ENCODE measurements around the gene R3HCC1L. TPM values are rescaled to one million over a fixed set of nuclear protein-coding genes. Genes with fewer than 3 reads are reported as not detected.

Gene R3HCC1L
- total and polyA plus RNA-seq, 2 of the 4 experiments (the other 2 are of a cell fraction), result 8.3 to 14.7 TPM

DNA sequence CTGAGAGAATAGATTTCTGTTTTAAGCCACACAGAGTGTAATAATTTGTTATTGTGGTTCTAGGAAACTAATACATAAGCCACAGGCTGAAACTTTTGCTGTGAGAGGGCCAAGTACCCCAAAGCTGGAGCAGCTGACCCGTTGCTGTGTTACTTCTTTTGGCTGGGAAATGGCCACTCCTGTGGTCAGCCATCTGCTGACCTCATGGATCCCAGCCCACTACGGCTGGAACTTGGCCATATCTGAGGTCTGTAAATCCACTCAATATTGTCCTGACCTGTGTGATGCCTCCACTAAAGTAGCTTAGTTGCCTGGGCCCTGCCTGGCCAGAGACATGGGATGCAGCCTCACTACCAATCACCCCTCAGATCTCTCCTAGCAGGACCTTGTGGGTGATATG is 151.0 kb downstream of the R3HCC1L start:
- no TSS peak for BruUV-seq (replicated peaks)
- DNase-seq, result no peak
- H3K27me3 ChIP-seq (ENCODE audit: control insufficient read depth, insufficient read depth, low read length), result peaks cover 44% of the 10 kb centered on the region

More for the DNA sequence above, 151.0 kb downstream of the R3HCC1L start:
- TF ChIP-seq, protein P1, sequence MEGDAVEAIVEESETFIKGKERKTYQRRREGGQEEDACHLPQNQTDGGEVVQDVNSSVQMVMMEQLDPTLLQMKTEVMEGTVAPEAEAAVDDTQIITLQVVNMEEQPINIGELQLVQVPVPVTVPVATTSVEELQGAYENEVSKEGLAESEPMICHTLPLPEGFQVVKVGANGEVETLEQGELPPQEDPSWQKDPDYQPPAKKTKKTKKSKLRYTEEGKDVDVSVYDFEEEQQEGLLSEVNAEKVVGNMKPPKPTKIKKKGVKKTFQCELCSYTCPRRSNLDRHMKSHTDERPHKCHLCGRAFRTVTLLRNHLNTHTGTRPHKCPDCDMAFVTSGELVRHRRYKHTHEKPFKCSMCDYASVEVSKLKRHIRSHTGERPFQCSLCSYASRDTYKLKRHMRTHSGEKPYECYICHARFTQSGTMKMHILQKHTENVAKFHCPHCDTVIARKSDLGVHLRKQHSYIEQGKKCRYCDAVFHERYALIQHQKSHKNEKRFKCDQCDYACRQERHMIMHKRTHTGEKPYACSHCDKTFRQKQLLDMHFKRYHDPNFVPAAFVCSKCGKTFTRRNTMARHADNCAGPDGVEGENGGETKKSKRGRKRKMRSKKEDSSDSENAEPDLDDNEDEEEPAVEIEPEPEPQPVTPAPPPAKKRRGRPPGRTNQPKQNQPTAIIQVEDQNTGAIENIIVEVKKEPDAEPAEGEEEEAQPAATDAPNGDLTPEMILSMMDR (conservative IDR thresholded peaks at IDR 0.05; ENCODE audit: low read depth, low read length), result no peak
- no peak for TF ChIP-seq FOS (IDR thresholded peaks at IDR 0.05; ENCODE audit: low read depth, low read length)
- no peak overlapping the region for H2BK120ac ChIP-seq (ENCODE audit: low read depth, low read length)
- no peaks in the 10 kb centered on the region for H3K36me3 ChIP-seq (ENCODE audit: control insufficient read depth, insufficient read depth, low read length)
- H2BK15ac ChIP-seq (ENCODE audit: low read depth, low read length), result no peak overlapping the region
- CTCF ChIA-PET, result interaction anchor here (1.6 kb wide), 1 partner anchor 24 kb away, joined by 5 read pairs; no protein-coding TSS in a partner anchor
- no peaks in the 10 kb centered on the region for H4K20me1 ChIP-seq (ENCODE audit: insufficient read depth, low read length)
- no peak overlapping the region for H3K14ac ChIP-seq (replicated peaks; ENCODE audit: low read depth, low read length)
- no peak overlapping the region for H3K9ac ChIP-seq (ENCODE audit: low read depth, low read length)
- H3K18ac ChIP-seq (ENCODE audit: low read depth, low read length), result no peak overlapping the region
- intact Hi-C loops (cut with micrococcal nuclease), result no loop called here
- no peaks in the 10 kb centered on the region; the same call in 1 of the 2 replicates for H3K9me1 ChIP-seq (ENCODE audit: insufficient read depth, low read length)
- no peak overlapping the region for H3K27ac ChIP-seq (ENCODE audit: insufficient read depth, low read length)
- no peak overlapping the region for H3K4me3 ChIP-seq (ENCODE audit: insufficient read depth, low read depth, low read length)
- H3K23ac ChIP-seq (ENCODE audit: low read depth, low read length), result no peak overlapping the region
- H2BK20ac ChIP-seq (ENCODE audit: low read depth, low read length), result no peak overlapping the region
- H4K91ac ChIP-seq (ENCODE audit: insufficient read depth, low read depth, low read length), result no peak overlapping the region
- no peaks in the 10 kb centered on the region; the same call in 1 of the 2 replicates for H3K9me3 ChIP-seq (ENCODE audit: control insufficient read depth, insufficient read depth, low read length)
- no peak for ATAC-seq (ENCODE audit: low read depth)
- H3K79me1 ChIP-seq (ENCODE audit: low read depth in 1 of 2, low read length in 2 of 2), result no peaks in the 10 kb centered on the region
- H3K56ac ChIP-seq (ENCODE audit: extremely low read depth, insufficient read depth, low read length), result no peak overlapping the region
- H3K4me1 ChIP-seq (ENCODE audit: control insufficient read depth, insufficient read depth, low read length), result no peaks in the 10 kb centered on the region
- no CpG with 5 or more reads among the region's 2 CpGs for WGBS, 2 experiments (ENCODE audit: extremely low coverage in 2 of 2, insufficient read length in 1 of 2)
- no peak overlapping the region for H4K8ac ChIP-seq (ENCODE audit: low read depth in 2 of 2, low read length in 2 of 2)
- H2AK5ac ChIP-seq (ENCODE audit: low read depth, low read length), result no peak overlapping the region
- POLR2A ChIA-PET (ENCODE audit: unreplicated experiment), result no interaction called here
- H2AFZ ChIP-seq (replicated peaks; ENCODE audit: low read length, poor library complexity), result no peak overlapping the region
- in situ Hi-C loops (cut with MboI; ENCODE audit: low sequenced_read_pairs), result no loop called here
- H2AK9ac ChIP-seq (replicated peaks; ENCODE audit: low read depth, low read length, poor library complexity), result no peak overlapping the region
- no peak overlapping the region for H3K4ac ChIP-seq (ENCODE audit: low read depth, low read length)
- no peak overlapping the region for H2BK5ac ChIP-seq (ENCODE audit: low read depth, low read length, poor library complexity, severe bottlenecking)
- H4K5ac ChIP-seq (ENCODE audit: low read depth, low read length), result no peak overlapping the region
- no peak overlapping the region for H3K4me2 ChIP-seq (ENCODE audit: low read depth, low read length)
- dilution Hi-C loops (cut with HindIII; ENCODE audit: low sequenced_read_pairs, unreplicated experiment), result no loop called here
